Naive thymus-derived CD4-positive, alpha-beta T cell (primary cell): Measurements from ENCODE around the gene C6orf163. TPM values are rescaled to one million over a fixed set of nuclear protein-coding genes. Genes with fewer than 3 reads are reported as not detected.

ENCODE experiments used
- ATAC-seq: fragments of 150-1000 bp; cut with Tn5 transposase; 2 replicates; pipeline ENCODE4 v1.10.0; 2021; ENCODE audit warnings: mild to moderate bottlenecking, moderate library complexity
- CTCF ChIA-PET: fragments of 350-600 bp; sonication (Branson Sonifier 250); formaldehyde crosslinking; loops from one replicate; lab custom pipeline; 2021; ENCODE audit warnings: antibody characterized with exemption; lab: Charles Lee
- POLR2A ChIA-PET: fragments of 350-600 bp; sonication (Branson Sonifier 250); formaldehyde crosslinking; loops from one replicate; lab custom pipeline; 2021; ENCODE audit warnings: antibody characterized with exemption, inconsistent platforms; lab: Charles Lee
- DNase-seq, 9 donors: peaks; one replicate each; pipeline versions ENCODE4 v3.0.0 to v3.0.0-alpha.2; 2020 to 2022; ENCODE audit warnings: mixed read lengths in 1 of 9
- H3K27ac ChIP-seq: one replicate; pipeline ENCODE4 v1.7.0; 2013; ENCODE audit warnings: mild to moderate bottlenecking, low read depth, low read length, moderate library complexity
- H3K27me3 ChIP-seq, 2 donors: one replicate each; pipeline ENCODE4 v1.7.0; 2013; ENCODE audit warnings: low read length in 2 of 2, mild to moderate bottlenecking in 2 of 2, moderate library complexity in 2 of 2; ENCODE audit not compliant: control insufficient read depth in 2 of 2, insufficient read depth in 2 of 2
- H3K36me3 ChIP-seq, 3 experiments: 1 replicate in 2 of 3; 2 replicates in 1 of 3; pipeline ENCODE4 v1.7.0; 2013; ENCODE audit warnings: low read length in 3 of 3, mild to moderate bottlenecking in 3 of 3, moderate library complexity in 1 of 3; ENCODE audit not compliant: insufficient read depth in 3 of 3, control insufficient read depth in 2 of 3
- H3K4me1 ChIP-seq, 2 donors: one replicate each; pipeline ENCODE4 v1.7.0; 2013; ENCODE audit warnings: low read length in 2 of 2, mild to moderate bottlenecking in 2 of 2, moderate library complexity in 1 of 2; ENCODE audit not compliant: control insufficient read depth in 2 of 2, insufficient read depth in 2 of 2
- H3K4me3 ChIP-seq: 2 replicates; pipeline ENCODE4 v1.7.0; 2013; ENCODE audit warnings: mild to moderate bottlenecking, low read length
- H3K9me3 ChIP-seq, 3 experiments: 1 replicate in 2 of 3; 2 replicates in 1 of 3; pipeline ENCODE4 v1.7.0; 2013; ENCODE audit warnings: low read length in 3 of 3; ENCODE audit not compliant: control insufficient read depth in 2 of 3
- H3K27ac Mint-ChIP-seq, 9 donors: one replicate each; pipeline ENCODE4 v1.8.0; 2020 to 2022; ENCODE audit warnings: mixed read lengths in 9 of 9, mild to moderate bottlenecking in 8 of 9, moderate library complexity in 5 of 9, inconsistent platforms in 2 of 9
- H3K27me3 Mint-ChIP-seq, 5 donors: one replicate each; pipeline ENCODE4 v1.8.0; 2021 to 2022; ENCODE audit warnings: mixed read lengths in 5 of 5, mild to moderate bottlenecking in 1 of 5
- H3K36me3 Mint-ChIP-seq, 5 donors: one replicate each; pipeline ENCODE4 v1.8.0; 2020 to 2022; ENCODE audit warnings: mixed read lengths in 5 of 5, mild to moderate bottlenecking in 3 of 5, inconsistent platforms in 1 of 5
- H3K4me1 Mint-ChIP-seq, 7 donors: one replicate each; pipeline ENCODE4 v1.8.0; 2020 to 2022; ENCODE audit warnings: mixed read lengths in 7 of 7, mild to moderate bottlenecking in 3 of 7, inconsistent platforms in 1 of 7
- H3K4me3 Mint-ChIP-seq, 10 donors: one replicate each; pipeline ENCODE4 v1.8.0; 2020 to 2022; ENCODE audit warnings: mild to moderate bottlenecking in 10 of 10, mixed read lengths in 10 of 10, moderate library complexity in 6 of 10, inconsistent platforms in 2 of 10
- H3K9me3 Mint-ChIP-seq, 11 donors: one replicate each; pipeline ENCODE4 v1.8.0; 2020 to 2022; ENCODE audit warnings: mixed read lengths in 11 of 11, mild to moderate bottlenecking in 4 of 11, inconsistent platforms in 1 of 11, moderate library complexity in 1 of 11
- intact Hi-C, 2 donors: fragments of 100-400 bp; cut with micrococcal nuclease; formaldehyde crosslinking; loops; one replicate each; pipeline ENCODE4 v1.15.1; 2023
- polyA plus RNA-seq, 2 donors: library from polyadenylated mRNA; unstranded; fragments of 300-500 nt; fragmentation: Illumina TruSeq; gene quantifications; one replicate each; pipeline ENCODE4 v1.2.3, GENCODE V29; 2021
- total RNA-seq, 6 experiments: library from RNA in 5 of 6; stranded (reverse) in 5 of 6; gene quantifications; 1 replicate in 5 of 6; 2 replicates in 1 of 6; pipeline ENCODE4 v1.2.3 and lab custom pipeline; 2021 to 2026

The C6orf163 gene
- total and polyA plus RNA-seq, 7 experiments from 2014 or later: 0.65 to 6.9 (median 1.9) TPM

GRCh38 chr6:87397656-87398055 lies 53.0 kb downstream of the C6orf163 start:
- H3K4me3 Mint-ChIP-seq: no peak overlapping the region
- Histone ChIP-seq H3K27me3 (no peaks in the 10 kb centered on the region), H3K9me3 (no peaks in the 10 kb centered on the region), H3K4me3 (no peak overlapping the region), H3K36me3 (no peaks in the 10 kb centered on the region), H3K27ac (no peak overlapping the region), H3K4me1 (no peaks in the 10 kb centered on the region)
- H3K27ac Mint-ChIP-seq: no peak overlapping the region
- DNase-seq: no peak
- no peaks in the 10 kb centered on the region for H3K9me3 Mint-ChIP-seq
- peaks cover 0 to 3% (median 0%) of the 10 kb centered on the region in 7 donors for H3K4me1 Mint-ChIP-seq
- POLR2A ChIA-PET: no interaction called here
- intact Hi-C loops: loop anchor here (10.0 kb wide), 2 partner anchors 437 to 767 kb away; partner anchors contain the start of gene CNR1 (in 1 of the 2)
- CTCF ChIA-PET: interaction anchor here (0.6 kb wide), 2 partner anchors 16 to 1974 kb away, joined by 3 to 5 read pairs; no protein-coding TSS in a partner anchor
- no peak for ATAC-seq
- H3K36me3 Mint-ChIP-seq: peaks cover 0 to 6% (median 0%) of the 10 kb centered on the region in 5 donors
- no peaks in the 10 kb centered on the region for H3K27me3 Mint-ChIP-seq

- no peaks in the 10 kb centered on the region for H3K4me1 Mint-ChIP-seq
- H3K27ac Mint-ChIP-seq: no peak overlapping the region
- H3K4me3 ChIP-seq: no peak overlapping the region
- no peaks in the 10 kb centered on the region for H3K4me1 ChIP-seq
- no peak overlapping the region for H3K4me3 Mint-ChIP-seq
- ATAC-seq (no peak), DNase-seq (no peak)
- intact Hi-C loops: loop anchor here in 1 of 2 donors (10.0 kb wide), 1 partner anchor 1953 kb away; the partner anchor contains the start of gene UBE2J1
- ChIA-PET CTCF (no interaction called here), POLR2A (no interaction called here)
- no peaks in the 10 kb centered on the region for H3K9me3 ChIP-seq
- no peak overlapping the region for H3K27ac ChIP-seq
- no peaks in the 10 kb centered on the region for H3K36me3 ChIP-seq
- H3K36me3 Mint-ChIP-seq: peaks cover 0 to 6% (median 0%) of the 10 kb centered on the region in 5 donors
- H3K9me3 Mint-ChIP-seq: no peaks in the 10 kb centered on the region
- peaks cover 8 to 21% (median 13%) of the 10 kb centered on the region in 5 donors for H3K27me3 Mint-ChIP-seq
- H3K27me3 ChIP-seq: no peaks in the 10 kb centered on the region
Observed at GRCh38 chr6:87401832-87402231, 57.2 kb downstream of the C6orf163 start.

DNA sequence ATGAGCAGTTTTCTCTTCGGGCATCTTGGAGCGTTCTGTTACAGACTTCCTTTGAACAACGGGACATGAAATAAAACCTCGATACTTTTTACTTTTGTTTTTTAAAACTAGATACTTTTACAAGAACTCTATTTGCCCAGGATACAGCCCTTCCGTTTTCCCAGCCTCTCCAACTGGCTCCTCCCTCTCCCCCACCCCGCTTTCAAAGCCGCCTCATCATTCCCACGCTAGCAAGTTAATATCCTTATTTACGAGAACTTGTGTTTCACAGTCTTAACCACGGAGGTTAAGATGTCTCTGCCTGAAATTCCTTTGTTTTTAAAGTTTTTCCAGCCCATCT lies 62.9 kb downstream of the C6orf163 start:
- Histone ChIP-seq H3K27me3 (no peaks in the 10 kb centered on the region), H3K9me3 (no peaks in the 10 kb centered on the region), H3K36me3 (peaks cover 0 to 5% (median 0%) of the 10 kb centered on the region in 3 experiments), H3K4me3 (peak overlapping the region; percentile 98), H3K27ac (peak overlapping the region; percentile 75), H3K4me1 (peaks cover 0 to 5% of the 10 kb centered on the region in 2 donors)
- H3K27me3 Mint-ChIP-seq: peaks cover 15 to 45% (median 23%) of the 10 kb centered on the region in 5 donors
- H3K9me3 Mint-ChIP-seq: peaks cover 0 to 1% (median 0%) of the 10 kb centered on the region in 11 donors
- H3K4me3 Mint-ChIP-seq: peak overlapping the region; percentile 76 to 94 (median 88)
- H3K27ac Mint-ChIP-seq: peak overlapping the region in 7 of 9 donors; percentile 21 to 78 (median 38)
- ChIA-PET POLR2A (interaction anchor here (1.0 kb wide), 1 partner anchor 268 kb away, joined by 3 read pairs; no protein-coding TSS in a partner anchor), CTCF (interaction anchor here (1.1 kb wide), 1 partner anchor 14 kb away, joined by 3 read pairs; no protein-coding TSS in a partner anchor)
- DNase-seq (peak in 1 of 9 donors; percentile 4), ATAC-seq (no peak)
- H3K4me1 Mint-ChIP-seq: peaks cover 0 to 7% (median 5%) of the 10 kb centered on the region in 7 donors
- H3K36me3 Mint-ChIP-seq: no peaks in the 10 kb centered on the region
- intact Hi-C loops: loop anchor here (1.0 to 10.0 kb wide), 8 partner anchors 14 to 1947 kb away; partner anchors contain the start of genes AKIRIN2 (in 2 of the 2), PNRC1 (in 2 of the 2), RNGTT (in 1 of the 2) and UBE2J1 (in 1 of the 2)

GRCh38 chr6:87407901-87408720 lies 63.5 kb downstream of the C6orf163 start, which contains the start of gene CFAP206:
Gene CFAP206, plus strand, starts transcription at chr6:87407972. Its CDS starts 1,868 bp downstream, at chr6:87409840.
- H3K4me3 Mint-ChIP-seq: peak within 1 kb of the TSS; percentile 76 to 94 (median 88)
- peak within 1 kb of the TSS in 8 of 9 donors; percentile 21 to 91 (median 70) for H3K27ac Mint-ChIP-seq
- intact Hi-C loops: loop anchor here (1.0 to 10.0 kb wide), 14 partner anchors 15 to 1947 kb away; partner anchors contain the start of genes AKIRIN2 (in 2 of the 2), ORC3 (in 2 of the 2), PNRC1 (in 2 of the 2) and SLC35A1 (in 2 of the 2)
- ChIA-PET POLR2A (interaction anchor here (0.7 to 1.2 kb wide), 4 partner anchors 10 to 1729 kb away, joined by 3 to 4 read pairs (median 4); no protein-coding TSS in a partner anchor), CTCF (interaction anchor here (0.6 to 1.1 kb wide), 2 partner anchors 15 to 20 kb away, joined by 3 to 4 read pairs; no protein-coding TSS in a partner anchor)
- Histone ChIP-seq H3K27ac (peak within 1 kb of the TSS; percentile 75), H3K27me3 (no peaks in the 10 kb centered on the region), H3K36me3 (peaks cover 0 to 5% (median 0%) of the 10 kb centered on the region in 3 experiments), H3K9me3 (no peaks in the 10 kb centered on the region), H3K4me1 (peaks cover 0 to 5% of the 10 kb centered on the region in 2 donors), H3K4me3 (peak within 1 kb of the TSS; percentile 98)
- H3K4me1 Mint-ChIP-seq: peaks cover 0 to 7% (median 5%) of the 10 kb centered on the region in 7 donors
- peak; percentile 91 for ATAC-seq
- peaks cover 0 to 1% (median 0%) of the 10 kb centered on the region in 11 donors for H3K9me3 Mint-ChIP-seq
- H3K27me3 Mint-ChIP-seq: peaks cover 18 to 47% (median 23%) of the 10 kb centered on the region in 5 donors
- peak; percentile 75 to 87 (median 81) for DNase-seq
- no peaks in the 10 kb centered on the region for H3K36me3 Mint-ChIP-seq

- H3K4me1 ChIP-seq: peaks cover 0 to 5% of the 10 kb centered on the region in 2 donors
- peaks cover 18 to 46% (median 23%) of the 10 kb centered on the region in 5 donors for H3K27me3 Mint-ChIP-seq
- H3K4me3 ChIP-seq: peak overlapping the region; percentile 98
- peak overlapping the region; percentile 76 to 94 (median 88) for H3K4me3 Mint-ChIP-seq
- H3K27ac ChIP-seq: peak overlapping the region; percentile 62
- peaks cover 0 to 5% (median 0%) of the 10 kb centered on the region in 3 experiments for H3K36me3 ChIP-seq
- ATAC-seq (no peak), DNase-seq (no peak)
- CTCF ChIA-PET: interaction anchor here (0.6 to 1.1 kb wide), 2 partner anchors 15 to 20 kb away, joined by 3 to 4 read pairs; no protein-coding TSS in a partner anchor
- H3K27me3 ChIP-seq: no peaks in the 10 kb centered on the region
- intact Hi-C loops: loop anchor here (1.0 to 10.0 kb wide), 13 partner anchors 15 to 1946 kb away; partner anchors contain the start of genes ORC3 (in 2 of the 2), PNRC1 (in 2 of the 2), SLC35A1 (in 2 of the 2) and SMIM8 (in 2 of the 2)
- peaks cover 0 to 7% (median 5%) of the 10 kb centered on the region in 7 donors for H3K4me1 Mint-ChIP-seq
- peak overlapping the region in 8 of 9 donors; percentile 28 to 91 (median 70) for H3K27ac Mint-ChIP-seq
- no peaks in the 10 kb centered on the region for H3K36me3 Mint-ChIP-seq
- POLR2A ChIA-PET: interaction anchor here (0.7 to 1.2 kb wide), 3 partner anchors 10 to 1730 kb away, joined by 3 to 4 read pairs (median 4); no protein-coding TSS in a partner anchor
- peaks cover 0 to 1% (median 0%) of the 10 kb centered on the region in 11 donors for H3K9me3 Mint-ChIP-seq
- H3K9me3 ChIP-seq: no peaks in the 10 kb centered on the region
Observed at GRCh38 chr6:87408721-87409155, 64.1 kb downstream of the C6orf163 start.
